ENCODE results near the gene SMAD1.
"Not testable (repeated sequence)": the region's sequence is repeated elsewhere in the genome, so short reads cannot be mapped to it uniquely, and the experiment has no call there.

The SMAD1 gene

GRCh38 chr4:145566086-145566708, 84.5 kb downstream of the SMAD1 start:
- no peak for FAIRE-seq

GRCh38 chr4:145566768-145567167, 85.1 kb downstream of the SMAD1 start:
- no peak for FAIRE-seq

- FAIRE-seq: no peak
Measured at GRCh38 chr4:145567516-145567915, 85.9 kb downstream of the SMAD1 start.

- FAIRE-seq: not testable (repeated sequence)
Measured at GRCh38 chr4:145574546-145574945, 92.9 kb downstream of the SMAD1 start.

GRCh38 chr4:145580906-145581305, 99.3 kb downstream of the SMAD1 start:
- no peak for FAIRE-seq

- FAIRE-seq: no peak
Measured at GRCh38 chr4:145583191-145584055, 101.8 kb downstream of the SMAD1 start.

- no peak for FAIRE-seq
Measured at GRCh38 chr4:145587088-145587754, 105.6 kb downstream of the SMAD1 start.

- not testable (repeated sequence) for FAIRE-seq
Measured at GRCh38 chr4:145589381-145589780, 107.7 kb downstream of the SMAD1 start.

GRCh38 chr4:145589916-145590702, 108.5 kb downstream of the SMAD1 start:
- FAIRE-seq: no peak

- FAIRE-seq: no peak
Measured at GRCh38 chr4:145602129-145602760, 120.6 kb downstream of the SMAD1 start.

- FAIRE-seq: no peak
Measured at GRCh38 chr4:145605941-145606340, 124.3 kb downstream of the SMAD1 start.
